ENCODE measurements around the gene MARVELD2.

DNA sequence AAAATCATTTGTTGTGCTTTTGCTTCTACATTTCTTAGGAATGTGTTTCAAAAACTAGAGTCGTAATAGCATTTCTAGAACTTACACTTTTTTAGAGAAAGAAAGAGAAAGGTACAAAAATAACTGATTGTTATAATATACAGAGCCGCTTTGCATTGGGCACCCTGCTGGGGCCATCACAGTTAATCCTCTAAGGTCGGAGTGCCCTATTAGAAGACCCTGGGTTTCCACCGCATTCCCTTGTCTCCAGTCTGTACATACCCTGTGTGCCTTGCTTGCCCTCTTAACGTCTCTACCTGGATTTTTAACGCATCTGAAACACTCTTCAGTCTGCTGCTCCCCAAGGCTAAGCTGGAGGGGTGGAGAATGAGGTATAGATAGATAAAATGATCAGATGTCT, 1.3 kb downstream of the MARVELD2 start:
- TF ChIP-seq, protein P1, sequence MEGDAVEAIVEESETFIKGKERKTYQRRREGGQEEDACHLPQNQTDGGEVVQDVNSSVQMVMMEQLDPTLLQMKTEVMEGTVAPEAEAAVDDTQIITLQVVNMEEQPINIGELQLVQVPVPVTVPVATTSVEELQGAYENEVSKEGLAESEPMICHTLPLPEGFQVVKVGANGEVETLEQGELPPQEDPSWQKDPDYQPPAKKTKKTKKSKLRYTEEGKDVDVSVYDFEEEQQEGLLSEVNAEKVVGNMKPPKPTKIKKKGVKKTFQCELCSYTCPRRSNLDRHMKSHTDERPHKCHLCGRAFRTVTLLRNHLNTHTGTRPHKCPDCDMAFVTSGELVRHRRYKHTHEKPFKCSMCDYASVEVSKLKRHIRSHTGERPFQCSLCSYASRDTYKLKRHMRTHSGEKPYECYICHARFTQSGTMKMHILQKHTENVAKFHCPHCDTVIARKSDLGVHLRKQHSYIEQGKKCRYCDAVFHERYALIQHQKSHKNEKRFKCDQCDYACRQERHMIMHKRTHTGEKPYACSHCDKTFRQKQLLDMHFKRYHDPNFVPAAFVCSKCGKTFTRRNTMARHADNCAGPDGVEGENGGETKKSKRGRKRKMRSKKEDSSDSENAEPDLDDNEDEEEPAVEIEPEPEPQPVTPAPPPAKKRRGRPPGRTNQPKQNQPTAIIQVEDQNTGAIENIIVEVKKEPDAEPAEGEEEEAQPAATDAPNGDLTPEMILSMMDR (conservative IDR thresholded peaks at IDR 0.05): no peak
- TF ChIP-seq ZFX (IDR thresholded peaks at IDR 0.05): no peak
